HepG2 (cell line): ENCODE results near the gene MLF1. TPM values are rescaled to one million over a fixed set of nuclear protein-coding genes. Genes with fewer than 3 reads are reported as not detected.

ENCODE experiments used
- CERS6 ChIP-seq: sonication (generic); formaldehyde crosslinking; IDR thresholded peaks from 2 replicates; pipeline ENCODE4 v1.5.0; 2020; ENCODE audit warnings: missing genetic modification reagents
- CREB1 ChIP-seq, 2 experiments: fragments of 450-650 bp in 1 of 2; IDR thresholded peaks; 2 replicates each; pipeline ENCODE4 v1.6.1; 2016 to 2017; ENCODE audit warnings: control low read depth in 1 of 2, mild to moderate bottlenecking in 1 of 2, missing compliant biosample characterization in 1 of 2, missing genetic modification characterization in 1 of 2
- HNRNPLL ChIP-seq: fragments of 200-400 bp; formaldehyde crosslinking; IDR thresholded peaks from 2 replicates; pipeline ENCODE4 v1.6.1; 2017; ENCODE audit warnings: mild to moderate bottlenecking, low read depth, low read length; ENCODE audit not compliant: poor library complexity, severe bottlenecking
- MAX ChIP-seq: IDR thresholded peaks from 2 replicates; pipeline ENCODE4 v1.6.1; 2012; ENCODE audit warnings: inconsistent platforms
- MEIS2 ChIP-seq: sonication (generic); formaldehyde crosslinking; IDR thresholded peaks from 2 replicates; pipeline ENCODE4 v1.9.0; 2021; ENCODE audit warnings: mild to moderate bottlenecking, missing genetic modification reagents
- NFATC3 ChIP-seq: sonication (generic); formaldehyde crosslinking; IDR thresholded peaks from 2 replicates; pipeline ENCODE4 v1.5.1; 2020; ENCODE audit warnings: mild to moderate bottlenecking, missing genetic modification reagents
- RNF2 ChIP-seq: fragments of 450-650 bp; conservative IDR thresholded peaks from 2 replicates; pipeline ENCODE4 v1.6.1; 2016; ENCODE audit warnings: low read depth
- SP2 ChIP-seq: sonication (generic); formaldehyde crosslinking; IDR thresholded peaks from 2 replicates; pipeline ENCODE4 v1.5.1; 2020; ENCODE audit warnings: mild to moderate bottlenecking, missing genetic modification reagents
- ZNF253 ChIP-seq: sonication (generic); formaldehyde crosslinking; IDR thresholded peaks from 2 replicates; pipeline ENCODE4 v1.8.0; 2022; ENCODE audit warnings: mild to moderate bottlenecking, missing genetic modification reagents, borderline replicate concordance
- ZNF282 ChIP-seq: fragments of 450-650 bp; IDR thresholded peaks from 2 replicates; pipeline ENCODE4 v1.6.1; 2018; ENCODE audit not compliant: partially characterized antibody
- ZNF367 ChIP-seq: sonication (generic); formaldehyde crosslinking; IDR thresholded peaks from 2 replicates; pipeline ENCODE4 v1.4.0; 2020; ENCODE audit warnings: missing genetic modification reagents, borderline replicate concordance
- ZNF484 ChIP-seq: sonication (generic); formaldehyde crosslinking; IDR thresholded peaks from 2 replicates; pipeline ENCODE4 v1.5.1; 2020; ENCODE audit warnings: mild to moderate bottlenecking, low read depth, missing genetic modification reagents, borderline replicate concordance
- ZNF503 ChIP-seq: sonication (generic); formaldehyde crosslinking; IDR thresholded peaks from 2 replicates; pipeline ENCODE4 v1.4.0; 2020; ENCODE audit warnings: missing genetic modification reagents
- ZNF607 ChIP-seq: sonication (generic); formaldehyde crosslinking; IDR thresholded peaks from 2 replicates; pipeline ENCODE4 v1.5.1; 2020; ENCODE audit warnings: missing genetic modification reagents, mild to moderate bottlenecking, borderline replicate concordance
- ZXDC ChIP-seq: sonication (generic); formaldehyde crosslinking; IDR thresholded peaks from 2 replicates; pipeline ENCODE4 v1.5.0; 2020; ENCODE audit warnings: mild to moderate bottlenecking, missing genetic modification reagents
- polyA plus RNA-seq, 8 experiments: library from polyadenylated mRNA; depleted of rRNA in 3 of 8; stranded (reverse) in 7 of 8; unstranded in 1 of 8; fragments of >200 nt; fragmentation: Illumina TruSeq in 4 of 8; extraction: Trizol in 4 of 8; gene quantifications; 2 replicates each; pipeline versions ENCODE4 v1.2.1 to v1.2.3, GENCODE V29; 2011 to 2016; ENCODE audit warnings: low read depth in 4 of 8, missing spikeins in 1 of 8, mixed read lengths in 1 of 8; ENCODE audit not compliant: insufficient read depth in 1 of 8
- total RNA-seq, 5 experiments: library from RNA; depleted of rRNA; stranded (reverse); fragments of >200 nt; fragmentation: Illumina TruSeq; extraction: Trizol; gene quantifications; 2 replicates each; pipeline ENCODE4 v1.2.3, GENCODE V29; 2016; ENCODE audit warnings: low read depth in 1 of 5
- TF ChIP-seq, protein P1 (sequence below): sonication (generic); formaldehyde crosslinking; IDR thresholded peaks from 2 replicates; pipeline ENCODE4 v1.5.0; 2020; ENCODE audit warnings: mild to moderate bottlenecking, missing genetic modification reagents, borderline replicate concordance
- TF ChIP-seq, protein P2 (sequence below): sonication (generic); formaldehyde crosslinking; IDR thresholded peaks from 2 replicates; pipeline ENCODE4 v1.4.0; 2020; ENCODE audit warnings: missing genetic modification reagents

The MLF1 gene
- total and polyA plus RNA-seq, 2 of the 13 experiments (the other 11 are each of a cell fraction or from before 2014, with no cell fraction given) = 0.88 to 1.0 TPM

DNA sequence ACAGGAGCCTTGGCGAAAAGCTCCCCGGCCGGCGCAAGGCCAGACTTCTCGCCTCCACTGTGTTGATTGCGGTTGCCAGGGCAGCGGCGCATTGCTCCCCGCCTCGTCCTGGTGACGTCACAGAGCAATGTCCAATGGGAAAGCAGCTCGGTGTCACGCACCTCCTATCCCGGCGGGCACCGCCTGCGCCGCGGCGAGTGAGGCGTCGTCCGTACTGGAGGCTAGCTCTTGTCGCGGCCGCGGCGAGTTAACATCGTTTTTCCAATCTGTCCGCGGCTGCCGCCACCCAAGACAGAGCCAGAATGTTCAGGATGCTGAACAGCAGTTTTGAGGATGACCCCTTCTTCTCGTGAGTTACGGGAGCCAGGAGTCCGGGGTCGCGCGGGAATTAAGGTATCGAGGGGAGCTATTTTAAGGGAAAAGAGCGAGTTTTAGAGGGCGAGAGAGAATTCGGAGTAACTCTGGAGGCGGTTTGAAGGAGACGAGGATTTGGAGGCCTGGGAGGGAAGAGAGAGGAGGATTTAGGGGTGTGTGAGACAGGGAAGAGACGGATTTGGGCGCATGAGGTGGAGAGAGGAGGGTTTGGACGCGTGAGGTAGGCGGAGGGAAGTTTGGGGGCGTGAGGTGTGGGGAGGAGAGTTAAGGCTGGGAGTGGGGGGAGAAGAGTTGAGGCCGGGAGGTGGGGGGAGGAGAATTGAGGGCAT, at the start of gene MLF1 (continued):
- TF ChIP-seq, protein P1, sequence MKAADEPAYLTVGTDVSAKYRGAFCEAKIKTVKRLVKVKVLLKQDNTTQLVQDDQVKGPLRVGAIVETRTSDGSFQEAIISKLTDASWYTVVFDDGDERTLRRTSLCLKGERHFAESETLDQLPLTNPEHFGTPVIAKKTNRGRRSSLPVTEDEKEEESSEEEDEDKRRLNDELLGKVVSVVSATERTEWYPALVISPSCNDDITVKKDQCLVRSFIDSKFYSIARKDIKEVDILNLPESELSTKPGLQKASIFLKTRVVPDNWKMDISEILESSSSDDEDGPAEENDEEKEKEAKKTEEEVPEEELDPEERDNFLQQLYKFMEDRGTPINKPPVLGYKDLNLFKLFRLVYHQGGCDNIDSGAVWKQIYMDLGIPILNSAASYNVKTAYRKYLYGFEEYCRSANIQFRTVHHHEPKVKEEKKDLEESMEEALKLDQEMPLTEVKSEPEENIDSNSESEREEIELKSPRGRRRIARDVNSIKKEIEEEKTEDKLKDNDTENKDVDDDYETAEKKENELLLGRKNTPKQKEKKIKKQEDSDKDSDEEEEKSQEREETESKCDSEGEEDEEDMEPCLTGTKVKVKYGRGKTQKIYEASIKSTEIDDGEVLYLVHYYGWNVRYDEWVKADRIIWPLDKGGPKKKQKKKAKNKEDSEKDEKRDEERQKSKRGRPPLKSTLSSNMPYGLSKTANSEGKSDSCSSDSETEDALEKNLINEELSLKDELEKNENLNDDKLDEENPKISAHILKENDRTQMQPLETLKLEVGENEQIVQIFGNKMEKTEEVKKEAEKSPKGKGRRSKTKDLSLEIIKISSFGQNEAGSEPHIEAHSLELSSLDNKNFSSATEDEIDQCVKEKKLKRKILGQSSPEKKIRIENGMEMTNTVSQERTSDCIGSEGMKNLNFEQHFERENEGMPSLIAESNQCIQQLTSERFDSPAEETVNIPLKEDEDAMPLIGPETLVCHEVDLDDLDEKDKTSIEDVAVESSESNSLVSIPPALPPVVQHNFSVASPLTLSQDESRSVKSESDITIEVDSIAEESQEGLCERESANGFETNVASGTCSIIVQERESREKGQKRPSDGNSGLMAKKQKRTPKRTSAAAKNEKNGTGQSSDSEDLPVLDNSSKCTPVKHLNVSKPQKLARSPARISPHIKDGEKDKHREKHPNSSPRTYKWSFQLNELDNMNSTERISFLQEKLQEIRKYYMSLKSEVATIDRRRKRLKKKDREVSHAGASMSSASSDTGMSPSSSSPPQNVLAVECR = peak; percentile 33; the same call in 1 of the 2 replicates
- TF ChIP-seq ZNF253 (CRISPR knock-in tag) (0 out of 2 replicates have a peak, but pooled peaks have one; percentile 27), MEIS2 (no peak), CREB1 (IDR thresholded peaks at IDR 0.05) (peak; percentile 99), CREB1 (CRISPR knock-in tag; IDR thresholded peaks at IDR 0.05) (peak; percentile 86), ZXDC (CRISPR knock-in tag) (no peak), NFATC3 (CRISPR knock-in tag) (no peak), SP2 (peak; percentile 28; the same call in 1 of the 2 replicates), RNF2 (peak; percentile 88), ZNF484 (no peak), ZNF367 (CRISPR knock-in tag) (no peak), CERS6 (CRISPR knock-in tag) (no peak), ZNF607 (CRISPR knock-in tag) (peak; percentile 73; the same call in 1 of the 2 replicates), HNRNPLL (peak; percentile 60), ZNF503 (CRISPR knock-in tag) (no peak), ZNF282 (no peak), MAX (peak; percentile 87)
- TF ChIP-seq, protein P2, sequence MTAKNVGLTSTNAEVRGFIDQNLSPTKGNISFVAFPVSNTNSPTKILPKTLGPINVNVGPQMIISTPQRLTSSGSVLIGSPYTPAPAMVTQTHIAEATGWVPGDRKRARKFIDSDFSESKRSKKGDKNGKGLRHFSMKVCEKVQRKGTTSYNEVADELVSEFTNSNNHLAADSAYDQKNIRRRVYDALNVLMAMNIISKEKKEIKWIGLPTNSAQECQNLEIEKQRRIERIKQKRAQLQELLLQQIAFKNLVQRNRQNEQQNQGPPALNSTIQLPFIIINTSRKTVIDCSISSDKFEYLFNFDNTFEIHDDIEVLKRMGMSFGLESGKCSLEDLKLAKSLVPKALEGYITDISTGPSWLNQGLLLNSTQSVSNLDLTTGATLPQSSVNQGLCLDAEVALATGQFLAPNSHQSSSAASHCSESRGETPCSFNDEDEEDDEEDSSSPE (CRISPR knock-in tag) = 0 out of 2 replicates have a peak, but pooled peaks have one; percentile 27
